IMR-90 (cell line): ENCODE results near the gene SLC6A12. TPM values are rescaled to one million over a fixed set of nuclear protein-coding genes. Genes with fewer than 3 reads are reported as not detected.
A peak's percentile ranks its signal among the peaks of the same experiment; 100 is the strongest.

Experiments
- ATAC-seq: fragments of 200-7000 bp; cut with Tn5 transposase; 2 replicates; pipeline ENCODE4 v1.9.1; 2020; ENCODE audit warnings: low read depth, mild to moderate bottlenecking, moderate library complexity
- BruUV-seq: library from RNA; stranded (reverse); fragments of 400-500 nt; replicated peaks from 2 replicates; lab custom pipeline; 2021; lab: Mats Ljungman, UMichigan
- CTCF ChIA-PET: fragments of 300-600 bp; formaldehyde crosslinking; extraction: SDS; loops from one replicate; lab custom pipeline; 2021; ENCODE audit warnings: antibody characterized with exemption; lab: Yijun Ruan, JAX
- POLR2A ChIA-PET: fragments of 300-600 bp; sonication (Branson Sonifier 250); formaldehyde crosslinking; loops from one replicate; lab custom pipeline; 2022; ENCODE audit warnings: antibody characterized with exemption; ENCODE audit not compliant: unreplicated experiment; lab: Charles Lee
- DNase-seq: peaks from one replicate; pipeline ENCODE4 v3.0.0; 2013
- H2AFZ ChIP-seq: replicated peaks from 2 replicates; pipeline ENCODE3; 2013; ENCODE audit warnings: low read length, mild to moderate bottlenecking; ENCODE audit not compliant: poor library complexity
- H2AK5ac ChIP-seq: 2 replicates; pipeline ENCODE4 v1.6.1; 2013; ENCODE audit warnings: low read depth, low read length, inconsistent platforms
- H2AK9ac ChIP-seq: replicated peaks from 2 replicates; pipeline ENCODE3; 2013; ENCODE audit warnings: mild to moderate bottlenecking, low read depth, low read length, moderate library complexity; ENCODE audit not compliant: poor library complexity
- H2BK120ac ChIP-seq: 2 replicates; pipeline ENCODE4 v1.6.1; 2013; ENCODE audit warnings: low read depth, low read length, inconsistent platforms
- H2BK15ac ChIP-seq: 3 replicates; pipeline ENCODE4 v1.6.1; 2013; ENCODE audit warnings: low read depth, low read length, inconsistent platforms
- H2BK20ac ChIP-seq: 2 replicates; pipeline ENCODE4 v1.6.1; 2013; ENCODE audit warnings: low read depth, mild to moderate bottlenecking, inconsistent platforms, low read length, moderate library complexity
- H2BK5ac ChIP-seq: 2 replicates; pipeline ENCODE4 v1.6.1; 2013; ENCODE audit warnings: mild to moderate bottlenecking, low read depth, low read length, inconsistent platforms; ENCODE audit not compliant: poor library complexity, severe bottlenecking
- H3K14ac ChIP-seq: replicated peaks from 2 replicates; pipeline ENCODE4 v1.6.1; 2013; ENCODE audit warnings: low read depth, low read length, inconsistent platforms
- H3K18ac ChIP-seq: 2 replicates; pipeline ENCODE4 v1.6.1; 2013; ENCODE audit warnings: low read depth, low read length, control low read depth
- H3K23ac ChIP-seq: 2 replicates; pipeline ENCODE4 v1.6.1; 2013; ENCODE audit warnings: low read depth, low read length, inconsistent platforms
- H3K27ac ChIP-seq: 2 replicates; pipeline ENCODE4 v1.5.1; 2013; ENCODE audit warnings: mild to moderate bottlenecking, control low read depth, low read length; ENCODE audit not compliant: insufficient read depth
- H3K27me3 ChIP-seq: 2 replicates; pipeline ENCODE4 v1.6.1; 2013; ENCODE audit warnings: low read length; ENCODE audit not compliant: control insufficient read depth, insufficient read depth
- H3K36me3 ChIP-seq: 2 replicates; pipeline ENCODE4 v1.6.1; 2013; ENCODE audit warnings: low read length, mixed read lengths; ENCODE audit not compliant: control insufficient read depth, insufficient read depth
- H3K4ac ChIP-seq: 2 replicates; pipeline ENCODE4 v1.6.1; 2013; ENCODE audit warnings: low read depth, low read length, inconsistent platforms
- H3K4me1 ChIP-seq: 2 replicates; pipeline ENCODE4 v1.6.1; 2013; ENCODE audit warnings: low read length, mixed read lengths; ENCODE audit not compliant: control insufficient read depth, insufficient read depth
- H3K4me2 ChIP-seq: 2 replicates; pipeline ENCODE4 v1.6.1; 2013; ENCODE audit warnings: low read depth, mild to moderate bottlenecking, control low read depth, low read length, moderate library complexity
- H3K4me3 ChIP-seq: 2 replicates; pipeline ENCODE4 v1.5.1; 2013; ENCODE audit warnings: low read depth, mild to moderate bottlenecking, control low read depth, low read length, moderate library complexity; ENCODE audit not compliant: insufficient read depth
- H3K56ac ChIP-seq: 2 replicates; pipeline ENCODE4 v1.6.1; 2013; ENCODE audit warnings: low read length, inconsistent platforms; ENCODE audit not compliant: insufficient read depth; ENCODE audit errors: extremely low read depth
- H3K79me1 ChIP-seq, 2 experiments: 2 replicates each; pipeline ENCODE4 v1.6.1; 2013; ENCODE audit warnings: low read length in 2 of 2, inconsistent platforms in 1 of 2, low read depth in 1 of 2
- H3K9ac ChIP-seq: 2 replicates; pipeline ENCODE4 v1.6.1; 2013; ENCODE audit warnings: low read depth, low read length, control low read depth
- H3K9me1 ChIP-seq: 2 replicates; pipeline ENCODE4 v1.6.1; 2013; ENCODE audit warnings: low read length, inconsistent platforms; ENCODE audit not compliant: insufficient read depth
- H3K9me3 ChIP-seq: 2 replicates; pipeline ENCODE4 v1.6.1; 2013; ENCODE audit warnings: low read length; ENCODE audit not compliant: control insufficient read depth, insufficient read depth
- H4K20me1 ChIP-seq: 2 replicates; pipeline ENCODE4 v1.6.1; 2013; ENCODE audit warnings: low read length, inconsistent platforms; ENCODE audit not compliant: insufficient read depth
- H4K5ac ChIP-seq: 2 replicates; pipeline ENCODE4 v1.6.1; 2013; ENCODE audit warnings: mild to moderate bottlenecking, low read depth, low read length, control low read depth
- H4K8ac ChIP-seq, 2 experiments: 2 replicates each; pipeline ENCODE4 v1.6.1; 2013; ENCODE audit warnings: low read depth in 2 of 2, low read length in 2 of 2, control low read depth in 1 of 2, inconsistent platforms in 1 of 2
- H4K91ac ChIP-seq: 2 replicates; pipeline ENCODE4 v1.6.1; 2013; ENCODE audit warnings: low read depth, low read length, inconsistent platforms; ENCODE audit not compliant: insufficient read depth
- CEBPB ChIP-seq: IDR thresholded peaks from 2 replicates; pipeline ENCODE4 v1.6.1; 2012; ENCODE audit warnings: low read depth, low read length, improper control_type of control experiment
- CHD1 ChIP-seq: IDR thresholded peaks from 2 replicates; pipeline ENCODE4 v1.6.1; 2012; ENCODE audit warnings: low read depth, low read length, improper control_type of control experiment
- CTCF ChIP-seq: conservative IDR thresholded peaks from 2 replicates; pipeline ENCODE4 v1.5.1; 2012; ENCODE audit warnings: mild to moderate bottlenecking, low read depth, low read length, improper control_type of control experiment
- FOS ChIP-seq: fragments of 150-350 bp; IDR thresholded peaks from 2 replicates; pipeline ENCODE4 v1.6.1; 2016; ENCODE audit warnings: low read depth, low read length
- MAFK ChIP-seq: IDR thresholded peaks from 2 replicates; pipeline ENCODE4 v1.6.1; 2012; ENCODE audit warnings: low read depth, low read length, improper control_type of control experiment
- NFE2L2 ChIP-seq: fragments of 150-350 bp; IDR thresholded peaks from 2 replicates; pipeline ENCODE4 v1.6.1; 2016; ENCODE audit warnings: low read depth, mild to moderate bottlenecking, low read length
- WGBS, 2 experiments: methylation state at CpG; one replicate each; pipeline versions ENCODE4 v1.1.5 to v1.1.7; 2013; ENCODE audit warnings: missing lambda C conversion rate in 2 of 2; ENCODE audit not compliant: insufficient read length in 1 of 2; ENCODE audit errors: extremely low coverage in 2 of 2; 5-methylcytosine and 5-hydroxymethylcytosine counted together
- dilution Hi-C: fragments of 300-500 bp; cut with HindIII; formaldehyde crosslinking; loops from one replicate; pipeline ENCODE4 v1.14.3; 2018; ENCODE audit warnings: low sequenced_read_pairs; ENCODE audit not compliant: unreplicated experiment
- in situ Hi-C: fragments of 300-500 bp; cut with MboI; formaldehyde crosslinking; loops from 3 replicates; pipeline ENCODE4 v1.14.3; 2019; ENCODE audit warnings: low sequenced_read_pairs, inconsistent platforms, mixed read lengths
- intact Hi-C: fragments of 100-400 bp; cut with micrococcal nuclease; formaldehyde crosslinking; loops from 2 replicates; pipeline ENCODE4 v1.10.0; 2022
- polyA plus RNA-seq, 3 experiments: library from polyadenylated mRNA; depleted of rRNA; stranded (reverse); fragments of >200 nt; gene quantifications; 2 replicates each; pipeline ENCODE4 v1.2.3, GENCODE V29; 2012; ENCODE audit warnings: low replicate concordance in 1 of 3
- total RNA-seq: library from RNA; depleted of rRNA; stranded (reverse); fragments of >200 nt; gene quantifications from 2 replicates; pipeline ENCODE4 v1.2.3, GENCODE V29; 2012

The SLC6A12 gene
- total and polyA plus RNA-seq, 2 of the 4 experiments (the other 2 are of a cell fraction), result not detected

- Histone ChIP-seq H2BK15ac (peak overlapping the region; percentile 36; the same call in 1 of the 3 replicates), H3K18ac (no peak overlapping the region), H3K23ac (no peak overlapping the region), H3K9ac (no peak overlapping the region), H3K9me1 (peaks cover 32% of the 10 kb centered on the region), H3K4me3 (no peak overlapping the region), H3K27ac (no peak overlapping the region), H3K4me2 (no peak overlapping the region), H2BK120ac (peak overlapping the region; percentile 55; the same call in 1 of the 2 replicates), H4K20me1 (no peaks in the 10 kb centered on the region), H2AK9ac (peak overlapping the region; percentile 29), H3K56ac (no peak overlapping the region), H4K8ac (no peak overlapping the region), H3K79me1 (peaks cover 0 to 7% of the 10 kb centered on the region in 2 experiments; a peak in 1 of 4 replicates), H3K14ac (no peak overlapping the region), H4K91ac (peak overlapping the region; percentile 20), H2AFZ (no peak overlapping the region), H3K4ac (peak overlapping the region; percentile 45), H2BK5ac (no peak overlapping the region), H3K9me3 (no peaks in the 10 kb centered on the region), H4K5ac (peak overlapping the region; percentile 70; the same call in 1 of the 2 replicates), H3K36me3 (no peaks in the 10 kb centered on the region), H2AK5ac (peak overlapping the region; percentile 65; the same call in 1 of the 2 replicates), H3K4me1 (peaks cover 29% of the 10 kb centered on the region), H2BK20ac (peak overlapping the region; percentile 43; the same call in 1 of the 2 replicates), H3K27me3 (no peaks in the 10 kb centered on the region)
- intact Hi-C loops (no loop called here), dilution Hi-C loops (no loop called here), in situ Hi-C loops (no loop called here)
- CTCF ChIA-PET, result no interaction called here
- POLR2A ChIA-PET, result no interaction called here
- WGBS, 2 experiments, result 86% methylated on average over 6 of the region's 11 CpGs; no CpG with 5 or more reads in 1 of the 2 experiments
- no TSS peak for BruUV-seq
- no peak for ATAC-seq
- peak; percentile 69 for TF ChIP-seq MAFK
- peak; percentile 52 for TF ChIP-seq NFE2L2
- no peak for TF ChIP-seq CTCF
- TF ChIP-seq CHD1, result no peak
- TF ChIP-seq FOS, result no peak
- TF ChIP-seq CEBPB, result no peak
- DNase-seq, result no peak
Measured at GRCh38 chr12:179131-179884, 34.6 kb downstream of the SLC6A12 start.
